HTR-8/SVneo (cell line): ENCODE data around the gene LRMDA.
A peak's percentile ranks its signal among the peaks of the same experiment; 100 is the strongest.

Experiments
- DNase-seq: peaks from one replicate; pipeline ENCODE4 v3.0.0; 2011; ENCODE audit warnings: low spot score, mixed read lengths; ENCODE audit not compliant: insufficient read length
- FAIRE-seq: peaks from 2 replicates; lab custom pipeline; 2011; peaks lifted over from hg19 to GRCh38; lab: Jason Lieb, UNC

Gene LRMDA

DNA sequence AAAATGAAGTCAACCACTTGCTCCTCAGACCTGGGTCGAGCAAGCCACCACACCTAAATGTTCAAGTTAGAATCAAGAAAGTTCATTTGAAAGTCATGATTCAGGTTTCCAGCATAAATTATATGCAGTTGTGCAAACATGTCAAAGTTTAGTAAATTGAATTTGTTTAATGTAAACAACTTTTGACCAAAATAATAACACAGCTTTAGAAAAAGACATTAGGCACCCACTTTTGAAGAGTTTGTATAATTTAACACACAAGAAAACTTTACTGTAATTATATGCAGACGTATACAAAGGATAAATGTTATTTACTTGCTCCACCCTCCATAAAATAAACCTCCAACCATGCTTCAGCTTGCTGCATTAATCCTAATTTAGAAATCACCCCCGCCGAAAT, 680.0 kb downstream of the LRMDA start:
- no peak for DNase-seq
- FAIRE-seq: no peak

DNA sequence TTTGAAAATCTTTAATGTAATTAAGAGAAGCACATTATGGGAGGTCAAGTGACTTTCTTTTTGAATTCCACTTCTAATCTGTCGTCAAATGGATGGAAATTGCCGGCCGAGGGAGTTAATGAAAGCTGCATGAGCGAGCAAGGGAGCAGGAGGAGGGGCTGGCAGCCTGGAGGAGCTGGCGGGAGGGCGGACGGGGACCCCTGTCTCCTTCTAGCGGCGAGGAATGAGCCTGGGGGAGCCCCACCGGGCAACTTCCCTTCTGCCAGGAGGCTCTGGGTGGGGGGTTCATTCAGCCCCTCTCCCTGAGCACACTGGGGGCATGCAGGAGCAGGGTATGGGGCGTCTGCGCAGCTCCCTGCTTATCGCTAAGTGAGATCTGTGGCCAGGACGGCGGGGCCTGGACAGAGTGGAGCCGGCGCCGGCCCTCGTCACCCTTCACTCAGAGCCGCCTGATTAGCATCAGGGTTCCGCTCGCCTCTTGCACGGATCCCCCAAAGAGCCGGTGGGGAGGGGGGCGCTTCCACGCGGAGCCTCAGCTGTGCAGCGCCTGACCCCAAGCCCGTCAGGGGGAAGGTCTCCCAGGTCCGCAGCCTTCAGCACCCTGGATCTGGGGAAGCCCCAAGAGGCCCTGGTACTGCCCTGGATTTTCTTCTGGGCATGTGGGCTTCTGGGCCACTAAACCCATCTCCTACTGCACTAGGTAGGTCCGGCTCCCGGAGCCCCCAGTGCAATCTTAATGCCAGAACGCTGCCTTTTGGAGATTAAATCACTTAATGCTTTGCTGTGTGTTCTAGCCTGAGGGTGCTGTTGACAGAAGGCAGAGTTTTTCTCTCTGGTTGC, 680.8 kb downstream of the LRMDA start:
- no peak for DNase-seq
- no peak for FAIRE-seq

GRCh38 chr10:76112826-76113150, 681.4 kb downstream of the LRMDA start:
- FAIRE-seq: no peak
- DNase-seq: no peak

GRCh38 chr10:76113952-76114351, 682.5 kb downstream of the LRMDA start:
- FAIRE-seq: no peak
- peak; percentile 22 for DNase-seq

DNA sequence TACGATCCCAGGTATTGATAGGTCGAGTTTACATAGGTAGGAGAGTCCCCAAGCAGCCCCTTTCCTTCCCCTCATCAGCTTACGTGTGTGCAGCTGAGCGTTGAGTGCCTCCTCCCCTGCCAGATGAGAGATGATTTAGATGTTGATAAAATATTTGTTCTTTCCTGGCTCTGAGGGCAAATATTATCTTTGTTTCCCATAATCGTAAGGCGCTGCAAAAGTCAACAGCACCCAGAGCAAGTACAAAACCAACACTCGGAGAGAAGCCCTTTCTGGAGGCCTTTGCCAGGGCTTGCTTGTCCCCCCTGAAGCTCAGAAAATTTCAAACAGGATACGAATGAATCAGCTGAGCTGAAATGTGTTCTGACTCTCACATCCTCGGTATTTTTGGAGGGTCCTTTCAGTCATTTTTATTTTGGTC, 683.2 kb downstream of the LRMDA start:
- FAIRE-seq (no peak), DNase-seq (no peak)

GRCh38 chr10:76115131-76115470, 683.7 kb downstream of the LRMDA start:
- FAIRE-seq (no peak), DNase-seq (no peak)

DNA sequence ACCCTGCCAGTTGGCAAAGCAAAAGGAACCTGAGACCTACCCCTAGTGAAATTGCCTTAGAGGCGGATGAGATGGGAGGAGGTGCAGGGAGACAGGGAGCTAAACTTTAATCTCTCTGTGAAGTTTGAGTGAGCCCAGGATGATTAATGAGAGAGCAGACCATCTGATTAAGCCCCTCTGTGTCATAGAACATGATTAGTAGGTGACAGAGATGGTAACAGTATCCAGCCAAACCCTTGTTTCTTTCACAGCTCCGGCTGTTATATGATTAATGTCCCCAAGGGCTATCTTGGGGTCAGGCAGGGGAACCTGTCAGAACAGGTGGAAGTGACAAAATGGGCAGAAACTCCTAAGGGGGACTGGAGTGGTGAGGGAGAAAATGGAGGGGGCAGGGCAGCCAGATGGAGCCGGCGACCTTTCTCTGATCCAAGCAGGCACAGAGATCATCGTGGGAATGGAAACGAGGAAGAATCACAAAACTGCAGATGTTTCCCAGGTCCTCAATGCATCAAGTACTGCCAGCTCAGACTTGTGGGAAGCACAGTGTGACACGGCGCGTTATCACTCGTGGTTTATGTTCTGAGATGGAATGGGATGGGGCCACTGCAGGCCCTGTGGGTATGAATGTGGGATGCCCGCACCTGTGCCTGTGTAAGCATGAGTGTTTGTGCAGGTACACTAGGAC, 684.2 kb downstream of the LRMDA start:
- FAIRE-seq (peak; percentile 54), DNase-seq (no peak)

DNA sequence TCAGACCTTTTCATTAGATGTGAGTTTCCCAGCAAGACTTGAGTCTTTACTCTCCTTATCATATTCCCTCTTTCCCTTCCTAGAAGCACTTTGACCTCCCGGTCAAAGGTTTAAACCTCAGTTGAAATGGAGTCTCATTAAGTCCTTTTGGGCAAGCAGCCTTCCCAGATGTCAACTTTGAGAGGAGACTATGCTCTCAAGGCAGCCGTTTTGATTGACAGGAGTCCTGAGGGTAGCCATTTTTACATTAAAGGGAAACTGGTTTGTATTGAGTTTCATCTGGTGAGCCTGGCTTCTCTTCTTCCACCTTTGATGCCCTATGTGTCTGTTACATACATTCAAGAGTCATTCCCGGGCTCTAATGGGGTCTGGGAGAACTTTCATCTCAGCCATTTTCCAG, 685.1 kb downstream of the LRMDA start:
- no peak for DNase-seq
- no peak for FAIRE-seq

DNA sequence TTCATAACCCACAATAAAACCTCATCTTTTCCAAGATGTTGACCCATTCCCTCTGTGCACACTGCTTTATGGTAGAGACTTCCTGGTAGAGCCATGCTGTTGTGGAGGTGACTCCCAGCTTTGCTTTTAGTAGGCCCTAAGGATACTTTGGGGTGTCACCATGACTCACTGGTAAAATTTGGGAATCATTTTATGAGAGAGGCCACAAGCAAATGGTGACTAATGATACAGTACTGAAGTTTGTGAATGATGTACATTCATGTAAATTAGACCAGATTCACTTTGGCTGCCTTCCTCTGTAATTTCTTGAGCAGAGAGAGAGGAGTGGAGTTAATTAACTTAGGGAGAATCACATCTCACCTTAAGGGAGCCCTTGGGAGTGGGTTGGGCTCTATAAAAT, 686.5 kb downstream of the LRMDA start:
- FAIRE-seq: no peak

DNA sequence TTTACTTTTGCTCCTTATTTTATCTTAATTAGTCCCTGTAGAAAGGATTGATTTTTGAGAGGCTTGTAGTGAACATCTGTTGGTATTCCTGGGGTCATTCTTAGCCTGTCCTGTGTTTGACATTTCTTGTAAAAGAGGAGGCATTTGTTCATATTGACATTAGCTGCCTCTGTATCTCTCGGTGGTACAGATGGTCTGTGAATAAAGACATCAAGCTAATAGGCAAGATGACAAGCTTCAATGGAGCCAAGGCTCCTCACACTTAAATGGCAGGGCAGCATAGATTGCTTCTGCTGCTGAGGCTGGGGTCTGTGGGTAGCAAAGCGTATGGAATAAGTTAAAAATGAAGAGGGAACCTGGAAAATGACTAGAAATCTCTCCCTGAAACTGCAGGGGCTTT, 687.6 kb downstream of the LRMDA start:
- FAIRE-seq (no peak), DNase-seq (no peak)

More for the DNA sequence above, 686.5 kb downstream of the LRMDA start:
- no peak for DNase-seq

- no peak for DNase-seq
- FAIRE-seq: no peak
These were observed 688.1 kb downstream of the LRMDA start for GRCh38 chr10:76119515-76119914.

DNA sequence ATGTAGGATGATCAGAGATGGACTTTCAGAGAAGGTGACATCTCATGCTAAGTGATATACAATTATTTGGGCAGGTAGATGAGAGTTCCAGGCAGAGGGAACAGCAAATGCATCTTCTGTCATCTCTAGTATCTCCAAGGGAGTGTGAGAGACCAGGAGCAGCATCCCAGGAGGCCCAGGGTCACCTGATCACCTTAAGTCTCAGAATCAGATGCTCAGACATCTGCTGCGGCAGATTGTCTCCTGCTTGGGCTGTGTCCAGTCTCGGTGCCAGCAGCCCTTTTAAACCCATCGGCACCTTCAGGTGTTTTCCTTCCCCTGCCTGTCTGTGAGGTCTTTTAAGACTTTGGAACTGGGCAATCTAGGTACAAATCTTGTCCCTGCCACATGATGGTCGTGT, 690.6 kb downstream of the LRMDA start:
- FAIRE-seq (no peak), DNase-seq (no peak)

DNA sequence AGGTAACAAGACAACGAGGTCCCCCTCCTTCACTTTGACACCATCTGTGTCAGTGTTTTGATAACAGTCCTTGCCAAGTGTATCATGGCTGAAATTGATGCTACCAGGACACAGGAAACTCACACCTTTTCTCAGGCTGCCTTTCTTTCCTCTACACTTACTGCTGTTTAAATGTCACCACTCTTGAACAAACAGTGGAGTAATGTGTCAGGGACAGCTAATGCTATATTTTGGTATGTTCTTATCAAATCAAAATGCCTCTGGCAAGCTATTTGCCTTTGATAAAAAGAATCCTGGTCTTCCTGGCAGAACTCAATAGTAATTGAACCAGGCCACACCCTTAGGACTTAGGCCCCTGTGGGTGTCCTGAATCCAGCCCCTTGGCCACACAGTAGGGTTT, 692.9 kb downstream of the LRMDA start:
- DNase-seq: no peak
- FAIRE-seq: no peak

- no peak for DNase-seq
- FAIRE-seq: no peak
These were observed 694.5 kb downstream of the LRMDA start for GRCh38 chr10:76125900-76126299.

DNA sequence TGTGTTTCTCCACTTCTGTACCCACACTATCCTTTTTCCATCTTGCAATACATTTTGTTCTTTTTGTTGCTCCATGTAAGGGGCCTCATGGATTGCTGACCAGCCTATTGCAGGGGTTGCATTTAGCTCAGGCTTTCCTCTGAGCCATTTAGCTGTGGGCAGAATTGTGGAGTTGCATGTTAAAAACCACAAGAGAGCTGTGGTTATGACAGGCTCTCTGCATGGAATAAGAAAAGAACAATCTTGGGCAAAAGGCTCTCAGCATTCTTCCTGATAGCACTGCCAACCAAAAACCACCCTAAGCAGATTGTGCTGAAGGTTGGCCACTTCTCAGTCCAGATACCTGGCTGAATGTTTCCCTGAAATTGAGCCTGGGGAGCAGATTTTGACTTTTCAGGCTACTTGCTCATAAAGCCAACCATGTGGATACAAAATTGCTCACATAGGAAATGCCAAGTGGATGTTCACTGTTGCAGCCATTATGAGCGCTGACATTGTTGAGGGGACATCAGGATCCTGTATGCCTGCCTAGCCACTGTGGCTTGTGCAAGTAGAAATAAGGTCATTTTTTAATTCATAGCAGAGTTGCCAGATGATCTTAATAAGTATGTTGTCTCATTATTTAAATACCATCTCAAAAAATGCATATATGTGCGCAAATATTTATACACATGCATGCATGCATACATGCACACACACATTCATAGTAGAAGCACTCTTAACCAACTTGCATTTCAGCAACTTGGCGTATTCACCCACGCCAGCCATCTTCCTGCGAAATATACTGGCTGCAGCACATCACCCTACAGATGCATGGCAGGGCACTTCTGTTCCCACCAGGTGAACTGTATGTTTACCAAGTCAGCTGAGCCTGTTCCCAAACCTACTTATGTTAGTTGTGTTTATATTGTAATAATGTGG, 695.4 kb downstream of the LRMDA start:
- no peak for FAIRE-seq
- no peak for DNase-seq

DNA sequence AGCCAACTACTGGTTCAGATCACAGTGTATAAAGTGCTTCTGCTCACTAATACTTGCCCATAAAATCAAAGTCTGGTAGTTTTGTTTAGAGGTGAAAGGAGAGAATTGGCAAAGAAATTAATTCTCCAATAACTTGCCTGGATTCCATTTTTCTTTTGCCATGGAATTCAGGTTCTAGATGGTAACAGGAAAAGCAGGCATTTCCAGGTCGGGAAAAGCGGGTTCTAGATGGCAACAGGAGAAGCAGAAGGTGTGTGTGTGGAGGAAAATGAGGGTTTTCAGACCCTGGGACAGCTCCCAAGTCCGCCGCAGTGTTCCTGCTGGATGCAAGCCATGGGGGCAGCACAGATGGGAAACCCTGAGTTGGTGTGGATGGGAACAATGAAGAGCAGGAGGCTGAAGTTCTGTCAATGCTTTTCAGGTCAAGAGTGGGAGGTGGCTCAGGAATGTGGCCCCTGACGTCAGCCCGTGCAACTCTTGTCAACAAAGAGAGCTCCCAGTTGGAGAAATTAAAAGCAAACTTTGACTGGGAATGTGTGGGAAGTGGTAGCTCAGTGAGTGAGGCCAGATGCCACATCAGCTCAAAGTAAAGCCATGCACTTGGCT, 696.7 kb downstream of the LRMDA start:
- no peak for DNase-seq
- no peak for FAIRE-seq

DNA sequence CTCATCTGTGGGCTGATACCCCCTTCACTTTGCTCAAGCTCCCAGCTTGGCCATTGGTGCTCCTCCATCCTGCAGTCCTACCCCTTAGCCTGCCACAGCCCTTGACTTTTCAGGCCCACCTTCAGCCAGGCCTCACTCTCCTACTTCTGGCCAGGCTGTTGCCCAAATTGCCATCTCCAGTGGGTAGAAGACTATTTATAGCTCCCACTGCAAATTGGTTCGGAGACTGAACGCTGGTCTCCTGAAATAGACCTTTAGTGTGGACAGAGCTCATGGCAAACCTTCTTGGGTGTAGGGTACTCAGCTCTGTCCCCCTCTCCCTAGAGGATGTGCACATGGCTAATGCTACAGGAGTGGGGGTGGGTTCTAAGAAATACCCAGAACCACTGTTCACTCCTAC, 697.8 kb downstream of the LRMDA start:
- DNase-seq (no peak), FAIRE-seq (no peak)

DNA sequence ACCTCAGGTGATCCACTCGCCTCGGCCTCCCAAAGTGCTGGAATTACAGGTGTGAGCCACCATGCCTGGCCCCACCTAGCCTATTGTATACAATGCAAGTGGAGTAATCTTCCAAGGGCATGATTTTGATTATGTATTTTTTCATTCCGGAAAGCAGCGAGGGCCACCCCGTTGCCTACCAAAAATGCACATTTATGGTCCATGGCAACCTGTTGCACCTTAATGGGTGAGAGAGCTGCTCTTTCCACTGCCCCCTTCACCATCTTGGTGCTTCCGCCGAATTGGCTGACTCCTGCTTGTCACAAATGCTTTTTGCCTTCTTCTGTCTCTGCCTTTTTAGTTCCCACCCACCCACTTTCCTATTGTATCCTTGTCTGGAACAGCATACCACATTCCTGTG, 699.5 kb downstream of the LRMDA start:
- DNase-seq (no peak), FAIRE-seq (no peak)

- DNase-seq (no peak), FAIRE-seq (no peak)
These were observed 702.3 kb downstream of the LRMDA start for GRCh38 chr10:76133597-76134255.

GRCh38 chr10:76136961-76137360, 705.5 kb downstream of the LRMDA start:
- FAIRE-seq (no peak), DNase-seq (no peak)
